BJ (cell line): ENCODE data around the gene FARP1. TPM values are rescaled to one million over a fixed set of nuclear protein-coding genes. Genes with fewer than 3 reads are reported as not detected.

Source experiments
- CTCF ChIA-PET: fragments of 350-600 bp; formaldehyde crosslinking; extraction: SDS; loops from one replicate; lab custom pipeline; 2021; ENCODE audit warnings: antibody characterized with exemption, inconsistent platforms; lab: Yijun Ruan, JAX
- POLR2A ChIA-PET: fragments of 300-600 bp; sonication (Branson Sonifier 250); formaldehyde crosslinking; extraction: SDS; loops from one replicate; lab custom pipeline; 2021; ENCODE audit warnings: antibody characterized with exemption; lab: Charles Lee
- DNase-seq: peaks from one replicate; pipeline ENCODE4 v3.0.0-alpha.2; 2011; ENCODE audit warnings: low read depth
- H3K27me3 ChIP-seq: 2 replicates; pipeline ENCODE4 v1.6.0; 2011; ENCODE audit warnings: low read length; ENCODE audit not compliant: control insufficient read depth, insufficient read depth
- H3K36me3 ChIP-seq: 2 replicates; pipeline ENCODE4 v1.5.1; 2011; ENCODE audit warnings: low read length; ENCODE audit not compliant: control insufficient read depth, insufficient read depth
- H3K4me3 ChIP-seq: 2 replicates; pipeline ENCODE4 v1.5.1; 2011; ENCODE audit warnings: low read depth, mild to moderate bottlenecking, control low read depth, low read length
- polyA plus RNA-seq: library from polyadenylated mRNA; depleted of rRNA; stranded (reverse); fragments of >200 nt; gene quantifications from 2 replicates; pipeline ENCODE4 v1.2.3, GENCODE V29; 2011
- TF ChIP-seq, protein P1 (sequence below): IDR thresholded peaks from 2 replicates; pipeline ENCODE4 v1.5.1; 2011; ENCODE audit warnings: low read depth, mild to moderate bottlenecking, control low read depth, inconsistent platforms, low read length, moderate library complexity; ENCODE audit not compliant: insufficient read depth

The FARP1 gene
- polyA plus RNA-seq, 1 experiment, result 64.0 TPM

DNA sequence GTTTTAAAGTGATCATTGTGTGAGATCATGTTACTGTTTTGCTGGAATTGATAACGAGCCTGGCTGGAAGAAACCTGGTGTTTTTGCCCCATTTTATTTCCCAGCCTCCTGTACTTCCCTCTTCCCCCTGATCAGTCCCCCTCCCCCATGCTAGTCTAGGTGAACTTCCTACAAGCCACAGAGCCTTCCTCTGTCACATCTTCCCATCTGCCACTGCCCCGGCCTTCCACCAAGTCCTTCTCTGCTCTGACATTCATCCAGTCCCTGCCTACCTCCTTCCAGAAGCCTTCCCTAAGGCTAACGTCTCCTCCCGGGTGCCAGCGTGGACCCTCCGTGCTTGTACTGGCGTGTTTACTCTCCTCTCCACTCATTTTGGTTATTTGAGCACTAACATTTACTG is 14.3 kb downstream of the FARP1 start:
- no peaks in the 10 kb centered on the region; the same call in none of the 2 replicates for H3K36me3 ChIP-seq
- H3K27me3 ChIP-seq, result no peaks in the 10 kb centered on the region
- no peak overlapping the region for H3K4me3 ChIP-seq
- TF ChIP-seq, protein P1, sequence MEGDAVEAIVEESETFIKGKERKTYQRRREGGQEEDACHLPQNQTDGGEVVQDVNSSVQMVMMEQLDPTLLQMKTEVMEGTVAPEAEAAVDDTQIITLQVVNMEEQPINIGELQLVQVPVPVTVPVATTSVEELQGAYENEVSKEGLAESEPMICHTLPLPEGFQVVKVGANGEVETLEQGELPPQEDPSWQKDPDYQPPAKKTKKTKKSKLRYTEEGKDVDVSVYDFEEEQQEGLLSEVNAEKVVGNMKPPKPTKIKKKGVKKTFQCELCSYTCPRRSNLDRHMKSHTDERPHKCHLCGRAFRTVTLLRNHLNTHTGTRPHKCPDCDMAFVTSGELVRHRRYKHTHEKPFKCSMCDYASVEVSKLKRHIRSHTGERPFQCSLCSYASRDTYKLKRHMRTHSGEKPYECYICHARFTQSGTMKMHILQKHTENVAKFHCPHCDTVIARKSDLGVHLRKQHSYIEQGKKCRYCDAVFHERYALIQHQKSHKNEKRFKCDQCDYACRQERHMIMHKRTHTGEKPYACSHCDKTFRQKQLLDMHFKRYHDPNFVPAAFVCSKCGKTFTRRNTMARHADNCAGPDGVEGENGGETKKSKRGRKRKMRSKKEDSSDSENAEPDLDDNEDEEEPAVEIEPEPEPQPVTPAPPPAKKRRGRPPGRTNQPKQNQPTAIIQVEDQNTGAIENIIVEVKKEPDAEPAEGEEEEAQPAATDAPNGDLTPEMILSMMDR, result no peak
- DNase-seq, result no peak
- ChIA-PET POLR2A (no interaction called here), CTCF (no interaction called here)

DNA sequence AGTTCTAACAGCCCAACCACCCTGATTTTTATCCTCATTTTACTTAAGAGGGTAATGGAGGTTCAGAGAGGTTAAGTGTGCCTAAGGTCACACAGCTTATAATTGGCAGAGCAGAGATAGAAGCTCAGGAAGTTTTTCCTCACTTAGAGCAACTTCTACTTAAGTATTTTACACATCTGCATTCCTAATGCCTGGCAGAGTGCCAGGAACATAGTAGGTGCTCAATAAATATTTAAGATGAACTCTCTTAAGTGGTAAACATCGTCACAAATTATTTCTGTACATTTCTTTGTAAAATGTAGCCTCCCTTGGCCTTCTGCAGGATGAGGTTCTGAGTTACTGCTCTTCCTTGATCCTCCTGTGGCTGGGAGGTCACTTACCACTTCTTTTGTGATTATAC is 14.7 kb downstream of the FARP1 start:
- no peak overlapping the region for H3K4me3 ChIP-seq
- POLR2A ChIA-PET, result no interaction called here
- no peaks in the 10 kb centered on the region for H3K27me3 ChIP-seq
- TF ChIP-seq, protein P1, result no peak
- CTCF ChIA-PET, result no interaction called here
- no peak for DNase-seq
- H3K36me3 ChIP-seq, result no peaks in the 10 kb centered on the region; the same call in none of the 2 replicates

DNA sequence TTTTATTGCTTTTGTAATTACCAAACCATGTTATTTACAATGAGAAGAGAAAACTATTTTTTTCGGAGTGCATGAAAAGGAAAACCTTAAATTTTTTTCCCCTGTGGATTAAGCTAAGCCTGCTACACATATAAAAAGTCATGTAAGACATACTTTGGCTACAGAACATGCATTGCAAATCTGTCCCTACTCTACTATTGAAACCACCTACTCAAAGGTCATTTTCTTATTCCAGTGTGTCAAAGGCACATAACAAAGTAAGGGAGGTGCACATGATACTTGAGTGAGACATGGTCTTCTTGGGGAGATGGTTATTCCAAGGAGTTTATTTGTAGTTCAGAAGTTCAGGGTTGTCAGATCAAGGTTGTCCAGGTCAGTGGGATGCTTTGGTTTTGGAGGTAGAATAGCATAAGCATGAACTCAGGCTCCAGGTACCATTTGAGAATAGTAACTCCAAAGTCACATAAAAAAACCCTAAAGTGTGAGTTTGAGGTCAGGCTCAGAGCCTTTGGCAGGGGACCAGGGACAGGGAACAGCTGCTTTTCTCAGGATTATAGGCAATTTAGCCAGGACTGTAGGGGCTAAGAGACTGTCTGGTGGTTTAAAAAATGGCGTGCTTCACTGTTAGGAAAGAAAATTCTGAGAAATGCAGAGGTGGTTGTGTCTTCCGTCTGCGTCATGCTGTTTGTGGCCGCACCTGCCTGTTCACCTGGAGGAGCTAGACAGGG is 15.4 kb downstream of the FARP1 start:
- H3K36me3 ChIP-seq, result no peaks in the 10 kb centered on the region; the same call in none of the 2 replicates
- ChIA-PET POLR2A (no interaction called here), CTCF (no interaction called here)
- H3K4me3 ChIP-seq, result no peak overlapping the region
- TF ChIP-seq, protein P1, result no peak
- H3K27me3 ChIP-seq, result no peaks in the 10 kb centered on the region
- DNase-seq, result no peak

DNA sequence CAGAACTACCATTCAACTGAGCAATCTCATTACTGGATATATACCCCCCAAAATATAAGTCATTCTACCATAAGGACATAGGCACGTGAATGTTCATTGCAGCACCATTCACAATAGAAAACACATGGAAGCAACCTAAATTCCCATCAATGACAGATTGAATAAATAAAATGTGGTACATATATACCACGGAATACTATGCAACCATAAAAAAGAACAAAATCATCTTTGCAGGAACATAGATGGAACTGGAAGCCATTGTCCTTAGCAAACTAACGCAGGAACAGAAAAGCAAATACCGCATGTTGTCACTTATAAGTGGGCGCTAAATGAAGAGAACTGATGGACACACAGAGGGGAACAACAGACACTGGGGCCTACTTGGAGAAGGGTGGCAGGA is 20.0 kb downstream of the FARP1 start:
- ChIA-PET POLR2A (no interaction called here), CTCF (no interaction called here)
- no peaks in the 10 kb centered on the region for H3K27me3 ChIP-seq
- H3K4me3 ChIP-seq, result no peak overlapping the region
- DNase-seq, result no peak
- TF ChIP-seq, protein P1, result no peak
- H3K36me3 ChIP-seq, result no peaks in the 10 kb centered on the region

DNA sequence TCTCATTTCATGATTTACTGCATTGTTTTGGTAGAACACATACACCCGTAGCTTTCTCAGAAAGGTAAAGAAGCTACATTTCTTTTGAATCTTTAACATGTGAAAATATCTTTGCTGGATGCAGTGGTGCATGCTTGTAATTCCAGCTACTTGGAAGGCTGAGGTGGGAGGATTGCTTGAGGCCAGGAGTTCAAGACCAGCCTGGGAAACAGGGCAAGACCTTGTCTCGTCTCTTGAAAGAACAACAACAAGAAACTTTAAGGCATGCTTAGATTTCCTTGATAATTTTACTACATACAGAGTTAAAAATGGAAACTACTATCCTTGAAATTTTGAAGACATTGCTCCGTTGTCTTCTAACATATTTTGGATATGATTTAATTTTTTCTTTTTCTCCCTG is 26.4 kb downstream of the FARP1 start:
- Histone ChIP-seq H3K4me3 (no peak overlapping the region), H3K27me3 (no peaks in the 10 kb centered on the region), H3K36me3 (no peaks in the 10 kb centered on the region; the same call in 1 of the 2 replicates)
- ChIA-PET CTCF (no interaction called here), POLR2A (no interaction called here)
- DNase-seq, result no peak
- TF ChIP-seq, protein P1, result no peak
